GM19239 (cell line): ENCODE results near the gene FBXL5.

Source experiments
- DNase-seq: peaks from one replicate; pipeline ENCODE4 v3.0.0; 2011; ENCODE audit warnings: low spot score; ENCODE audit not compliant: insufficient read length
- FAIRE-seq: peaks from 2 replicates; lab custom pipeline; 2011; peaks lifted over from hg19 to GRCh38; lab: Jason Lieb, UNC

The FBXL5 gene, protein sequence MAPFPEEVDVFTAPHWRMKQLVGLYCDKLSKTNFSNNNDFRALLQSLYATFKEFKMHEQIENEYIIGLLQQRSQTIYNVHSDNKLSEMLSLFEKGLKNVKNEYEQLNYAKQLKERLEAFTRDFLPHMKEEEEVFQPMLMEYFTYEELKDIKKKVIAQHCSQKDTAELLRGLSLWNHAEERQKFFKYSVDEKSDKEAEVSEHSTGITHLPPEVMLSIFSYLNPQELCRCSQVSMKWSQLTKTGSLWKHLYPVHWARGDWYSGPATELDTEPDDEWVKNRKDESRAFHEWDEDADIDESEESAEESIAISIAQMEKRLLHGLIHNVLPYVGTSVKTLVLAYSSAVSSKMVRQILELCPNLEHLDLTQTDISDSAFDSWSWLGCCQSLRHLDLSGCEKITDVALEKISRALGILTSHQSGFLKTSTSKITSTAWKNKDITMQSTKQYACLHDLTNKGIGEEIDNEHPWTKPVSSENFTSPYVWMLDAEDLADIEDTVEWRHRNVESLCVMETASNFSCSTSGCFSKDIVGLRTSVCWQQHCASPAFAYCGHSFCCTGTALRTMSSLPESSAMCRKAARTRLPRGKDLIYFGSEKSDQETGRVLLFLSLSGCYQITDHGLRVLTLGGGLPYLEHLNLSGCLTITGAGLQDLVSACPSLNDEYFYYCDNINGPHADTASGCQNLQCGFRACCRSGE

DNA sequence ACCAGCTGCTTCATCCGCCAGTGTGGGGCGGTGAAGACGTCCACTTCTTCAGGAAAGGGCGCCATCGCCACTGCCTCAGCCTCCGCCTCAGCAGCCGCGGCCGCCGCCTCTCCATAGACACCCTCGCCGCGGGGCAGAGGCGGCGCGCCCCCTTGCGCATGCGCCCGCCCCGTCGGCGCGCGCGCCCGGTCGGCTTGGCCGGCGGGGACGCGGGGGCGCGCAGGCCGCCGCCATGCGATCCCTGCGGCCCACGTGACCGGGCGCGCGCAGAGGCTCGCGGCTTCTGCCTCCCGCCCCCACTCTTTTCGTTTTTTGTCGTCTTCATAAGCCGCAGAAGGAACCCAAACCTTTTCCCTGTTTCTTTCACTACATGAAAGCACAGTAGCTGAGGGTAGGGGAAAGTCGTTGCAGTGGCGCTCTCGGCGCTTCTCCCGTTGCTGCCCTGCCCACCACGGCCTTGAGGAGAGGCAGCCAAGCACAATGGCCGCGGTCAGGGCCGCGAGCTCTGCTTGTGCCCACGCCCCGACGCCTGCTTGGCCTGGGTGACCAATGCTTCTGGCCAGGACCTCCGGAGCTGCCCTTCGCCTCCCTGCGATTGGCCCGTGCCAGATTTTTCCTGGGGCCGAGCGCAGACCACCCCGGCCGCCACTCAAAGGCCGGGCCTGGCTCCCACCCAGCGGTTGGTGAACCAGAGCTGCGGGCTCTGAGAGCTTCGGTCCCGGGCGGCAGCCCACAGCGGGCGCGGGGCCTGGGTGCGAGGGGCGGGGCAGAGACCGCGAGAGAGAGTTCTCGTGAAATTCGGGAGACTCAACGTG is at the start of gene FBXL5:
Gene FBXL5, minus strand, starts transcription at position 135 of the 815 bp plus-strand sequence. Its CDS starts 70 bp downstream, at position 65.
- DNase-seq (peak; percentile 86), FAIRE-seq (peak; percentile 47)

DNA sequence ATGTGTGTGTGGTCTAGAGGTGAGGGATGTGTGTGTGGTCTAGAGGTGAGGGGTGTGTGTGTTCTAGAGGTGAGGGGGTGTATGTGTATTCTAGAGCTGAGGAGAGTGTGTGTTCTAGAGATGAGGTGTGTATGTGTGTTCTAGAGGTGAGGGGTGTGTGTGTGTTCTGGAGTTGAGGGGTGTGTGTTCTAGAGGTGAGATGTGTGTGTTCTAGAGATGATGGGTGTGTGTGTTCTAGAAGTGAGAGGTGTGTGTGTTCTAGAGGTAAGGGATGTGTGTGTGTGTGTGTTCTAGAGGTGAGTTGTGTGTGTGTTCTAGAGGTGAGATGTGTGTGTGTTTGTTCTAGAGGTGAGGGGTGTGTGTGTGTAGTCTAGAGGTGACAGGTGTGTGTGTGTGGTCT is 49.0 kb upstream of the FBXL5 start:
- FAIRE-seq (no peak), DNase-seq (no peak)

DNA sequence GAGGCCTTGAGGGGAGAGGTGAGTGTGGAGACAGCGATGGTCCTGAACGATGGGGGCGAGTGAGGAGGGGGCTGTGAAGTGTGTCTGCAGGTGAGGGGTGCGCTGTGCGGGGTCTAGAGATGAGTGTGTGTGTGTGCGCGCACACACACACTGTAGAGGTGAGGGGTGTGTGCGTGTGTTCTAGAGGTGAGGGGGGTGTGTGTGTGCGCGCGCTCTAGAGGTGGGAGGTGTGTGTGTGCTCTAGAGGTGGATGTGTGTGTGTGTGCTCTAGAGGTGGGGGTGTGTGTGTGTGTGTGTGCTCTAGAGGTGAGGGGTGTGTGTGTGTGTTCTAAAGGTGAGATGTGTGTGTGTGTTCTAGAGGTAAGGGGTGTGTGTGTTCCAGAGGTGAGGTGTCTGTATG is 48.3 kb upstream of the FBXL5 start:
- FAIRE-seq: no peak
- DNase-seq: no peak

DNA sequence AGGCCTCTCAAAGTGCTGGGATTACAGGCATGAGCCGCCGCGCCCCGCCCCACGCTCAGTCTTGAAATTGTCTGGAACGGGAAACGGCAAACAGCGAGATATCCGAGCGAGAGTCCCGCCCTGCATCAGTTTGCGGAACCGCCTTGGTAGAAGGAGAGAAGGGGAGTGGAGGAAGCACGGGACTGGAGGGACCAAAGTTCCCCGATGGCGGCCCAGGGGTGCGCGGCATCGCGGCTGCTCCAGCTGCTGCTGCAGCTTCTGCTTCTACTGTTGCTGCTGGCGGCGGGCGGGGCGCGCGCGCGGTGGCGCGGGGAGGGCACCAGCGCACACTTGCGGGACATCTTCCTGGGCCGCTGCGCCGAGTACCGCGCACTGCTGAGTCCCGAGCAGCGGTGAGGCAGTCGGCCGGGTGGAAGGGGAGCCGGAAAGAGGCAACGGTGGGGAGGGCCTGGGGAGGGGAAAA is 47.8 kb upstream of the FBXL5 start, which contains the start of gene BST1:
Gene BST1, plus strand, starts transcription at position 125 of the 463 bp plus-strand sequence. Its CDS starts 80 bp downstream, at position 205.
- FAIRE-seq (peak; percentile 54), DNase-seq (peak; percentile 29)

DNA sequence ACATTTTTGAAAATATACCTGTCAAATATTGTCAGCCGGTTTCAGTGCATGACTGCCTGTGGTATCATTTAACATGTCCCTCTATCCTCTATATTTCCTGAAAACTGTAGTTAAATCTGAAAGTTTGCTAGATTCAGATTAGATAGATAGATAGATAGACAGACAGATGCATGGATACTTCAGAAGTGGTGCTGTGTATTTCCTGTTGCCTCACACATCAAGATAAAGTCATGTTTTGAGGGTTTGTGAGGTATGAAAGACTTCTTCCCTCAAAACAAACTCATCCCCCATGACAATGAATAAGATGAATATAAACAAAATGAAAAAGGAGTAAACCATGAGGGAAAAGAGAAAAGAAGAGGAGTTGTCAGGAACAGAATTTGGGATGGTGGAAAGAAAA is 41.7 kb upstream of the FBXL5 start:
- DNase-seq (no peak), FAIRE-seq (no peak)

DNA sequence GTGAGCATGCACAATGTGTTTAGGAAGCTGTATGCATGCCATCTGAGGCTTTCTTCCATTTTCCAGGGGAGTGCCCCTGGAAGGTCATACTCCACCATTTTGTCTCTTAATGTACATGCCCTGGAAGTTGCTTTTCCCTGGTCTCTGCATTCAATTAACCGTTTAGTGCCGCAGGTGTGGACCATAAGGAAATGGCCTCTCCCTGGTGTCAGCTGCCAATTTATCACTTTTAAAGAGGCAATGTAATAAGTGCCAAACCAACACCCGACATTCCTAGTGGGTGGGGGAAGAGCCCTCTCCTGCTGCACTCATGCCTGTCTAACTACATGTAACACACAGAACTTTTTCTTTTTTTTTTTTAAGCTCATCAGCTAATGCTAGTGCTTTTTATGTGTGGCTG is 40.6 kb upstream of the FBXL5 start:
- FAIRE-seq: no peak
- DNase-seq: no peak

DNA sequence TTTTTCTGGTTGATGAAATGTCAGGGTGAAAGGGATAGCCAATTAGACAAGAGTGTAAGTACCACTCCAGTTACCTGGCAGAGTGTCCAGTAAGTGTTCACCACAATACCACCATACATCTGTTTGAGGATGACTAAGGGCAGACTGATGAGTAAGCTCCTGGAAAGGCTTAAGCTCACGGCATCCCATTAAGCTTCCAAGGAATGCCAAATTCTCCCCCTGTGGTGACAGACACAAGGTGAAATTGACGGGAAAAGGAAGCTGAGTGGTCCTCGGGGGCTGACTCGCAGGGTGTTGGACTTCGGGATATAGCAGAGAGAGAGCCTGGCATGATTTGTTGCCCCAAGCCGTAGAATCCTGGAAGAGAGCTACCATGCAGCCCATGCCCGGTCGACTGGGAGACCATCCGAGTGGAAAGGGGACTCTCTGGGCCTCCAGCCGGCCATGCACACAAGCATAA is 40.1 kb upstream of the FBXL5 start:
- DNase-seq (no peak), FAIRE-seq (no peak)

DNA sequence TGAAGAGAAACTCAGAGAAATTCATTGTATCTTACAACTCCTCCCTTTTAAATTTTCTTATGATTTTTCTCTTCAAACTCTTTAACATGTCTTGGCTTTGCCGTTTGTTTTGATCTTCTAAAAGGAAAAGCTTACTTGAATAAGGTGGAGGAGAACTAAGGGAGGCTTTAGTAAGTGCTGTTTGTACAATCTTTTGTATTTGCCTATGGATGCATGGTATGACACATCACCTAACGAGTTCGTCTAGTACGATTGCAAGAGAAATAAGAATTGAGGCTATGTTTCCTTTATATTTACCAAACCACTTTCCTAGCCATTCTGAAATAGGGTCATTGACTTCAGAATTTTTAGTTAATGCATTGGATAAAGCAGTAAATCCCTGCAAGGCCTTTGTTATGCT is 39.3 kb upstream of the FBXL5 start:
- FAIRE-seq (no peak), DNase-seq (no peak)

DNA sequence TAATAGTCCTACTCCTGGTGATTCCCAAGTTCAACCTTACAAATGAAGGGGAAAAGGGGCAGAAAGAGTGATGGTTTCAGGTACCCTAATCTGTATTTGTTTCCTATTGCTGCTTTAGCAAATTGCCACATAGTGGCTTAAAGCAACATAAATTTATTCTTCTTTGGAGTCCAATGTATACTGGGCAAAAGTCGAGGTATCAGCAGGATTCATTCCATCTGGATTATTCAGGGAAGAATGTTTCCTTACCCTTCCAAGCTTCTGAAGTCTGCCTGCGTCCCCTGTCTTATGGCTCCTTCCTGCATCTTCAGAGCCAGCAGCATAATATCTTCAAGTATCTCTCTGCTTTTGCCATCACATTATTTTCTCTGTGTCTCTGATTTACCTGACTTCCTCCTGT is 37.4 kb upstream of the FBXL5 start:
- FAIRE-seq (no peak), DNase-seq (no peak)

DNA sequence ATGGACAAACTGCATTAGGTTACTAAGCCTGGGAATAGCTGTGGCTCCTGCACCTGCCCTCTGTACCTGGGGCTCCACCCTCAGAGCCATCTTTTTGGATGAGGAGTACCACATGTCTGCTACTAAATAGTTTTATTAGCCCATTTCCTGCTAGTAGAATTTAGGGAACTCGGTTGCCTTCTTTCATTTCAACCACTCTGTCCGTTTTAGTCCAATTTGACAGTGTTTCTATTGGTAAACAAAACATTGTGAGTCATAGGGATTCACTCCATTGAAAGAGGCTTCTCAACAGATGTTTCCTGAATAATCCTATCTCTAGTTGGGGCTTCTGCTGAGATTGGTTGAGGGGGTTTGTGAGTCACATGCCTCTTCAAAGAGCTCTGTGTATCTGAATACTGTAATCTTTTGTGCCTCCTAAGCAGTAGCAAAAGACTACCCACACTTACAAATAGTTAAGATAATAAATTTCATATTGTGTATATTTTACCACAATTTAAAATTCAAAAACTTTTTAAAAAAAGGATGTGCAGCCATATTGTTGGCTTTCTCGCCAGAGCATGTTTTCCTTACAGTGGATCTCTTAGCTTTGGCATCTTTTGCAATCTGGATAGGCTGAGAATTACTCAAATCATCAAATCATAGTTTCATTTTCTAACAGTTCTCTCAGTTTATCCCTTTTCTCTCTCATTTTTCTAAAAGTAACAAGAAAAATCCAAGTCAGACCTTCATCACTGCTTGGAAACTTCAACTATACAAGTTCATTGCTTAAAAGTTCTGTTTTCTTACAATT is 36.4 kb upstream of the FBXL5 start:
- no peak for DNase-seq

DNA sequence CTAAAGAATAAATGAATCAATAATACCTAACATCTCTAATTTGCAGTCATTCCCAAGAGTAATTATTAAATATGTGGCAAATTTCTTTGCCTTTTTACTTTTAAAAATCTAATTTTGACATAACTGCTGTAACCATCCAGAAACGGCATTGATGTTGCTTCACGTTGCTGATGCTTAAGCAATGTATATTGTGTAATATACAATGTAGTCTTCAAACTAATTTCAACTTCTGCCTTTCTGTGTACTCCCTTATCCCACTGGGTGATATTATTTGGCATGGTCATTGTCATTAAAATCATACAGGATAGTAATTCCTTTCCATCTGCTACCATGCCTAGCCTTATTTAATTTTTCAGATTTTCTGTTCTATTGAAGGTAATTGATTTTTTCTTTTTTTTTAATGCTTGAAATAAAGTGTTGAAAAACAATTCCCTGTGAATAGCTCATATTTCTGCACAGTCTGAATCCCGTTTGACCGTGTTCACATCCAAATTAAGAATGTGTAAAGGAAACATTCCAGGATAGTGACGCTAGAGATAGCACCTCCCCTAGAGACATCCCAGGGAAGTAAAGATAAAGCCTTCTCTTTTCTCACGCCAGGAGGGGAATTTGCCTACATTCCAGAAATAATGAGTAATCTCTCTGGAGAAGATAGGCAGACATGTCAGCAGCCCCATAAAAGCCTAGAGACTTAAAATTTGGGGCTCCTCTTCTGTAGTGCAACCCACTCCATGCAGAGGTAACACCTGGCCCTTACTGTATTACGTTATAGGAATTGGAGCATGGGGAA is 35.1 kb upstream of the FBXL5 start:
- DNase-seq: no peak

More for the DNA sequence above, 36.4 kb upstream of the FBXL5 start:
- no peak for FAIRE-seq

DNA sequence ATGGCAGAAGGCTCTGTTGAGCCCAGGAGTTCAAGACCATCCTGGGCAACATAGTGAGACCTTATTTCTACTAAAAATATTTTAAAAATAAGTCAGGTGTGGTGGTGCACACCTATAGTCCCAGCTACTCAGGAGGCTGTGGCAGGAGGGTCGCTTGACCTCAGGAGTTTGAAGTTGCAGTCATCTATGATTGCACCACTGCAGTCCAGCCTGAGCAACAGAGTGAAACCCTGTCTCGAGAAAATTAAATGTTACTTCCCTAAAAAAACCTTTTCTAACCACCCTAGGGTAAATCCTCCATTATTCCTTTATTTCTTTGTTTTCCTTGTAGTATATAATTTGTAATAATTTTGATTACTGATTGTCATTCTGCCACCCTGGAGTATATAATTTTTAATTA is 34.4 kb upstream of the FBXL5 start:
- no peak for FAIRE-seq

More for the DNA sequence above, 35.1 kb upstream of the FBXL5 start:
- no peak for FAIRE-seq

DNA sequence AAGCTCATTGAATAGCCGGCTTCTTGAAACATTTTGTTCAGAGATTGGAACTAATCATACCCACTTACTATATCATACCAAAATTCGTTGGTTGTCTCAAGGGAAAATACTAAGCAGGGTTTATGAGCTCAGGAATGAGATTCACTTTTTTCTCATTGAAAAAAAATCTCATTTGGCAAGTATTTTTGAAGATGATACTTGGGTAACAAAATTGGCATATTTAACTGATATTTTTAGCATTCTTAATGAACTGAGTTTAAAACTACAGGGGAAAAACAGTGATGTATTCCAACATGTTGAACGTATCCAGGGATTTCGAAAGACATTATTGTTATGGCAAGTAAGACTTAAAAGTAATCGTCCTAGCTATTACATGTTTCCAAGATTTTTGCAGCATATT is 32.9 kb upstream of the FBXL5 start:
- FAIRE-seq: peak; percentile 44
- DNase-seq: no peak

More for the DNA sequence above, 34.4 kb upstream of the FBXL5 start:
- DNase-seq: no peak

DNA sequence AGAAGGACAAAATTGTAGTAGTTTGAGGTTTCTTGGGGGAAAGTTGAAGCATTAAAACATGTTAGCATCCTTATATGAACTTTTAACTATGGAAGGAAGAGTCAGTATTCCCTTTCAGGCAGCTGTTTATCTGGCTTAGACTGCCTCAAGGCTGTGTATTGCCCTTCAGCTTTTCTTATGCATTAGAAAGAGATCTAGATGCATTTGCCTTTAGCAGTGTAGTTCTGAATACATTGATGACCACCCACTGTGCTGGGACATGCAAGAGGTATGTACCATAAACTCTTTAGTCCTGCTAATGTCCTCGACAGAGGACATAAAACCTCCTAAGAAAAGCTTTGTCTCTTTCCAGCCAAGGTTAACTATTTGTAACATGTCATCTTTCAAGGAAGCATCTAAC is 29.3 kb upstream of the FBXL5 start:
- no peak for FAIRE-seq
- DNase-seq: no peak

DNA sequence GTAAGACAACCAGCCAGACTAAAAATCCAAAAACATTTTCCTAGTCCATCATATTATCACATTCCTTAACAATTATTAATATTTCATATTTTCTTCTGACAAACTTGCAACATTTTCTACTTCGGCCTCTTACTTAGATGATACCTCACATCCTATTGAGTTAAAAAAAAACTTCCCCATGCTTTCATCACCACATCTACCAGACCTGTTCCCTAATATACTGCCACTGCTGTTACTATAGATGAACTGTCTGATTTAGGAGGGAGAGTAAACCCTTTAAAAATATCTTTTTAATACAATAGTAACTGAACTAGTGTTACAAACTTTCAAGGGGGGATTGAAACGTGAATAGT is 28.0 kb upstream of the FBXL5 start:
- no peak for DNase-seq

DNA sequence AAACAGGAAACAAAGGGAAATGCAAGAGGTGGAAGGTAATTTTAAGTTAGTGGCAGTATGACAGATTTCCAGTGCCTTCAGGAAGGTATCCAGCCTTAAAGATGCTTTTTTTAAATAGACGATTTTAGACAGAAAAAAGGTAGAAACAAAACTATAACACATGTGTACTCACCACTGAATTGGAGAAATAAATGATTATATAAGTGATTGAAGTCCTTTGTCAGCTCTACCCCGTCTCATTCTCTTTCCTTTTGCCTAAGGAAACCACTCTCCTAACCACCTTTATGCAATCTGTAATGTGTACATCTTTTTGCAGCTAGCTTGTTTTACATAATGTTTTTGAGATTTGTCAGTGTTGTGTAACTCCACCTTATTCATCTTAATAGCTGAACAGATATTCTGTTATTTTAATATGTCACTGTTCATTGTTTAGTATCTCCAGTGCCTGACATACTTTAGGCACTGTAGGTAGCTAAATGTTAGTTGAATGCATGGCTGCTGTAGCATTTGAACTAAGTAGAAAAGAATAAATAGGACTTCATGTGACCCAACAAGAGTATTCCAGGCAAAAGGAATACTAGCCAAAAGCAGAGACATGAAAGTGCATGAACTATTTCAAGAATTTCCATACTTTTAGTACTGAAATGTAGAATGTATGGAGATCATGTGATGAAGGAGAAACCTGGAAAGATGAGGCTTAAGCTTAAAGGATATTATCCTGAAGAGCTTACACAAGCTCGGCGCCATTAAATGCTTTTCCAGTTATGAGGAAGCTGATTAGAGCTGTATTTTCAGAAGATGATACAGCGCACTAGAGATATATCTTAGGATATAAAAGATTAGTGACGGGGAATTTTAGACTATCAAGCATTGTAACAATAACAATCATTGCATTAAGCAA is 27.3 kb upstream of the FBXL5 start:
- DNase-seq (no peak), FAIRE-seq (peak; percentile 85)

More for the DNA sequence above, 28.0 kb upstream of the FBXL5 start:
- no peak for FAIRE-seq

DNA sequence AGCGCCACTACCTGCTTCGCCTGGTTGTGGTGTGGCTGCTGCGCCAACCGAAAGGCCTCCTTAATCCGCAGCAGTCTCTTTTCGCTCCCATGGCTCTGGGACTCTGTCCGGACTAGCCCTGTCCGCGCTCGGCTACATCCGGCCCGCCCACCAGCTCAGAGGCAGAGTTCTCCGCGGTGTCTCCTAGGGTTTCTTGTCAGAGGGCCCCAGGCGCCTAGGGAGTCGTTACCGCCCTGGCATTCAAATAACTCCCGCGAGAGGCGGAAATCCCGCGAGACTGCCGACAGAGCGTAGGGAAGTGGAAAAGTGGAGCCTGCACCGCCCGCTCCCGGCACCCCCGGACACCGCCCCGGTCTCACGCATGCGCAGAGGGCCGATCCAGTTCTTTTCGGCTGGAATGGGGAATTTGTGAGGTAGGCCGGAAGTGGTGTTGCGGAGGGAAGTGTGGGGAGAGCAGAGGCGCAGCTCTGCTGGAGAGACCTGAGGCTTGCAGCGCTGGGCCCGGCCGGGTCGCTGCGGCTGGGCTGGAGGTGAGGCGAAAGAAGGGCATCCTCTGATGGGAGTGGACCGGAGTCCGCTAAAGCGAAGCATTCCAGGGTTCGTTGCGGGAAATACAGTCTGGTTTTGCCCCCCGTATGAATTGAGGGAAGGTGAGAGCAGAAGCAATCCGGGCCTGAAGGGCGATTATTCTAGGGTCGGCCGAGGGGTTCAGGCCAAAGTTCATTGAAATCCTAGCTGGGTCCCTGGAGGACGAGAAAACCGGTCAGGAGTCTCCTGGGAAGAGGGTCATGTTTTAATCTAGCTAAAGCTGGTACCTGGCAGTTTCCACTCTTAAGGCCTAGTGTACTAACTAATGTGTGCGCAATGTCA is 26.4 kb upstream of the FBXL5 start, which contains the start of gene FAM200B:
Gene FAM200B, plus strand, starts transcription at position 456 of the 870 bp plus-strand sequence. CDS start 5,151 bp downstream, outside the sequence.
- peak; percentile 97 for FAIRE-seq
- DNase-seq: peak; percentile 82
